Transverse colon (tissue), 4 donors: ENCODE data around the gene EIF5A. TPM values are rescaled to one million over a fixed set of nuclear protein-coding genes. Genes with fewer than 3 reads are reported as not detected.

Experiments used
- DNase-seq: peaks from one replicate; pipeline ENCODE4 v3.0.0-alpha.2; 2019
- H3K27ac ChIP-seq, 4 donors: fragments of 200-600 bp; sonication (generic); 2 replicates each; pipeline ENCODE4 v1.5.1; 2016 to 2018; ENCODE audit warnings: inconsistent platforms in 4 of 4
- H3K27me3 ChIP-seq: fragments of 200-600 bp; sonication (generic); 2 replicates; pipeline ENCODE4 v1.5.1; 2017; ENCODE audit warnings: inconsistent platforms
- H3K36me3 ChIP-seq, 4 donors: fragments of 200-600 bp; sonication (generic); 2 replicates each; pipeline ENCODE4 v1.5.1; 2017 to 2019; ENCODE audit warnings: inconsistent platforms in 4 of 4
- H3K4me1 ChIP-seq, 4 donors: fragments of 200-600 bp; sonication (generic); 2 replicates each; pipeline ENCODE4 v1.5.1; 2017 to 2020; ENCODE audit warnings: inconsistent platforms in 4 of 4
- H3K4me3 ChIP-seq, 4 donors: fragments of 200-600 bp; sonication (generic); 1 replicate in 1 of 4; 2 replicates in 3 of 4; pipeline versions ENCODE4 v1.5.1 to v1.6.1; 2017 to 2019; ENCODE audit warnings: inconsistent platforms in 4 of 4
- H3K9me3 ChIP-seq, 2 donors: fragments of 200-600 bp; sonication (generic); 2 replicates each; pipeline ENCODE4 v1.5.1; 2017 to 2019; ENCODE audit warnings: inconsistent platforms in 2 of 2
- EP300 ChIP-seq: sonication (generic); formaldehyde crosslinking; IDR thresholded peaks from one replicate; pipeline ENCODE4 v1.6.1; 2017; ENCODE audit warnings: antibody characterized with exemption, low read depth
- POLR2A ChIP-seq: fragments of 450-650 bp; IDR thresholded peaks from one replicate; pipeline ENCODE4 v1.6.1; 2016; ENCODE audit warnings: antibody characterized with exemption, mild to moderate bottlenecking, moderate library complexity
- POLR2AphosphoS5 ChIP-seq, 3 donors: sonication (generic); formaldehyde crosslinking; IDR thresholded peaks; one replicate each; pipeline ENCODE4 v1.6.1; 2016; ENCODE audit warnings: antibody characterized with exemption in 3 of 3
- whole genome bisulfite sequencing, 2 donors: methylation state at CpG; one replicate each; pipeline ENCODE4 v1.1.5; 2018; ENCODE audit warnings: low coverage in 1 of 2; 5-methylcytosine and 5-hydroxymethylcytosine counted together
- in situ Hi-C, 4 donors: fragments of 200-750 bp; cut with MboI; loops; one replicate each; pipeline versions ENCODE4 v1.15.0 to v1.15.1; 2017; ENCODE audit warnings: low sequenced_read_pairs in 3 of 4, low pct_ligation_motif_present in 1 of 4, low pct_unique_long_range_greater_than_20kb in 1 of 4
- intact Hi-C: fragments of 100-400 bp; cut with DNase I; formaldehyde crosslinking; loops from one replicate; pipeline ENCODE4 v1.15.1; 2023; ENCODE audit warnings: low total_unique reads
- total RNA-seq, 4 donors: library from RNA; depleted of rRNA; stranded (reverse); fragments of >200 nt; gene quantifications; one replicate each; pipeline ENCODE4 v1.1.0, GENCODE V29; 2016
- TF ChIP-seq, protein P1 (sequence below), 5 experiments: fragments of 200-600 bp in 3 of 5; fragments of 450-650 bp in 2 of 5; sonication (generic) in 3 of 5; IDR thresholded peaks; 1 replicate in 2 of 5; 2 replicates in 3 of 5; pipeline ENCODE4 v1.5.1; 2016 to 2017; ENCODE audit warnings: antibody characterized with exemption in 5 of 5, inconsistent platforms in 3 of 5, mild to moderate bottlenecking in 2 of 5, moderate library complexity in 1 of 5

EIF5A gene
- total RNA-seq, 4 donors from 2014 or later = 91.3 to 188 (median 149) TPM

DNA sequence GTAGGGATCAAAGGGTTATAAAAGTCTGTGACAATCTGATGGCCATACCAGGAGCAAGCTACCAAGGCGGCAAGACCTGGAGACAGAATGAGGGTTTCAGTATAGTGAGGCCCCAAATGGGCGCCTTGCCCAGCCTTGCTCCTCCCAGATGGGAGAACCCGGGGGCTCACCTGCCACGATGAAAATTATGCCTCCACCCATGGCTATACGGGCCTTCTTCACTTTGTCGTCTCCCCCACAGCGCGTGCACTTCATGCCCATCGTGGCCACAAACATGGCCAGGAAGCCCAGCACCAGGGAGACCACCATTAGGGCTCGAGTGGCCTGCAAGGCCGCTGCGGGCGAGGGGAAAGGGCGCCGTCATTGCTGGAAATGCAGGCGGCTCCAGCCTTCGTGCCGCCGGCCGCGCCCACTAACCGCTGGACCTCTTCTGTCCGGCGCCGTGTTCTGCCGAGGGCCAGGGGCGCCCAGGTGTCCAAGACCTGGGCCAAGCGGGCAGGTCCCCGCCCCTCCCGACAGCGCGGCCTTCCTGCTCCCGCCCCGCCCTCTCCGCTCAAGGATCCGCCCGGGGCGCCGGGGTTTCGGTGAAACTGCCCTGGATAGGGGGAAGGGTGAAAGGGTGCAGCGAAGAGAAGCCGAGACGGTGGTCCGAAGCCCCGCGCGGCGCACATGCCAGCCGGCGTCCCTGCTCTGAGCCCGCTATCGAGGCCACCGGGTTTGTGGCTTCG lies 46.6 kb upstream of the EIF5A start:
- Histone ChIP-seq H3K36me3 (peaks cover 0 to 6% (median 0%) of the 10 kb centered on the region in 4 donors), H3K27ac (peak overlapping the region; percentile 88 to 96 (median 94)), H3K4me1 (peaks cover 0 to 66% (median 36%) of the 10 kb centered on the region in 4 donors), H3K27me3 (peaks cover 42% of the 10 kb centered on the region), H3K4me3 (peak overlapping the region; percentile 43 to 72 (median 53)), H3K9me3 (no peaks in the 10 kb centered on the region)
- in situ Hi-C loops (no loop called here), intact Hi-C loops (no loop called here)
- WGBS, 2 donors = 8 to 30% methylated on average over 2 to 36 of the region's 54 CpGs
- DNase-seq = peak; percentile 84
- TF ChIP-seq POLR2AphosphoS5 (IDR thresholded peaks at IDR 0.05) = peak; percentile 34 to 89 (median 70)
- TF ChIP-seq, protein P1, sequence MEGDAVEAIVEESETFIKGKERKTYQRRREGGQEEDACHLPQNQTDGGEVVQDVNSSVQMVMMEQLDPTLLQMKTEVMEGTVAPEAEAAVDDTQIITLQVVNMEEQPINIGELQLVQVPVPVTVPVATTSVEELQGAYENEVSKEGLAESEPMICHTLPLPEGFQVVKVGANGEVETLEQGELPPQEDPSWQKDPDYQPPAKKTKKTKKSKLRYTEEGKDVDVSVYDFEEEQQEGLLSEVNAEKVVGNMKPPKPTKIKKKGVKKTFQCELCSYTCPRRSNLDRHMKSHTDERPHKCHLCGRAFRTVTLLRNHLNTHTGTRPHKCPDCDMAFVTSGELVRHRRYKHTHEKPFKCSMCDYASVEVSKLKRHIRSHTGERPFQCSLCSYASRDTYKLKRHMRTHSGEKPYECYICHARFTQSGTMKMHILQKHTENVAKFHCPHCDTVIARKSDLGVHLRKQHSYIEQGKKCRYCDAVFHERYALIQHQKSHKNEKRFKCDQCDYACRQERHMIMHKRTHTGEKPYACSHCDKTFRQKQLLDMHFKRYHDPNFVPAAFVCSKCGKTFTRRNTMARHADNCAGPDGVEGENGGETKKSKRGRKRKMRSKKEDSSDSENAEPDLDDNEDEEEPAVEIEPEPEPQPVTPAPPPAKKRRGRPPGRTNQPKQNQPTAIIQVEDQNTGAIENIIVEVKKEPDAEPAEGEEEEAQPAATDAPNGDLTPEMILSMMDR (IDR thresholded peaks at IDR 0.05) = no peak
- no peak for TF ChIP-seq EP300
- TF ChIP-seq POLR2A = peak; percentile 64

DNA sequence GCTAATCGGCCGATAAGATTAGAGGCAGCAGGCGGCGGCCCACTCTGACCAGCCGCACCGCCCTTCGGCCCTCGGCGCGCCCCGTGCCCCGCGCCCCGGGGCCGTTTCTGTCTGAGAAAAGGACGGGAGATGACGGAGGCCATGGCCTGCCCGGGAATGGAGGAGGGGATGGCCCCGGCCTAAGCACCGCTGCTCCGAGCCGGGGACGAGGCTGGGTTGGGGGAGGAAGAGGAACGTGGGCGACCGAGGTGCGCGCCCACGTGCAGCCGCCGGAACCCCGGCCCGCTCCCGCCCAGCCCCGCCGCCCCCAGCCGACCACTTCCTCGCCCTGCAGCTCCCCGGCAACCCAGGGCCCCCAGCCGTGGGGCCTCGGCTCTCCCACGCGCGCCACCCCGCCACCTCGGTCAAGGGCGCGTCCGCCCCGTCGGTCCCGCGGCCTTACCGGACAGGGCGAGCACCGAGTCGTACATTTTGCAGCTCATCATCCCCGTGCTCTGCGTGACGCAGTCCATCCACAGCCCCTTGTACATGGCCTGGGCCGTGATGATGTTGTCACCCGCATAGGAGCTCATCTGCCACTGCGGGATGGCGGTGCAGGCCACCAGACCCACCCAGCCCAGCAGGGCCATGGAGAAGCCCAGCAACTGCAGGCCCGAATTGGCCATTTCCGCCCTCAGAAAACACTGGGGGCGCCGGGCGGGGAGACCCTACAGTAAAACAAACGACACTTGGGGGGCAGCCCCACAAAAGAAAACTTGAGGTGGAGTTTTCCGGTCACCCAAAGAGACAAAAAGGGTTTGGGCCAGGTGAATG lies 45.8 kb upstream of the EIF5A start:
- TF ChIP-seq, protein P1 (IDR thresholded peaks at IDR 0.05) = no peak
- TF ChIP-seq POLR2AphosphoS5 (IDR thresholded peaks at IDR 0.05) = peak in 1 of 3 donors; percentile 40
- 19% methylated on average over 10 of the region's 71 CpGs; no CpG with 5 or more reads in 1 of the 2 donors for WGBS, 2 donors
- Histone ChIP-seq H3K4me3 (peak overlapping the region; percentile 43 to 72 (median 53)), H3K4me1 (peaks cover 0 to 71% (median 36%) of the 10 kb centered on the region in 4 donors), H3K27ac (peak overlapping the region; percentile 88 to 96 (median 94)), H3K27me3 (peaks cover 42% of the 10 kb centered on the region), H3K9me3 (no peaks in the 10 kb centered on the region), H3K36me3 (no peaks in the 10 kb centered on the region)
- intact Hi-C loops = no loop called here
- no peak for DNase-seq
- in situ Hi-C loops = no loop called here

DNA sequence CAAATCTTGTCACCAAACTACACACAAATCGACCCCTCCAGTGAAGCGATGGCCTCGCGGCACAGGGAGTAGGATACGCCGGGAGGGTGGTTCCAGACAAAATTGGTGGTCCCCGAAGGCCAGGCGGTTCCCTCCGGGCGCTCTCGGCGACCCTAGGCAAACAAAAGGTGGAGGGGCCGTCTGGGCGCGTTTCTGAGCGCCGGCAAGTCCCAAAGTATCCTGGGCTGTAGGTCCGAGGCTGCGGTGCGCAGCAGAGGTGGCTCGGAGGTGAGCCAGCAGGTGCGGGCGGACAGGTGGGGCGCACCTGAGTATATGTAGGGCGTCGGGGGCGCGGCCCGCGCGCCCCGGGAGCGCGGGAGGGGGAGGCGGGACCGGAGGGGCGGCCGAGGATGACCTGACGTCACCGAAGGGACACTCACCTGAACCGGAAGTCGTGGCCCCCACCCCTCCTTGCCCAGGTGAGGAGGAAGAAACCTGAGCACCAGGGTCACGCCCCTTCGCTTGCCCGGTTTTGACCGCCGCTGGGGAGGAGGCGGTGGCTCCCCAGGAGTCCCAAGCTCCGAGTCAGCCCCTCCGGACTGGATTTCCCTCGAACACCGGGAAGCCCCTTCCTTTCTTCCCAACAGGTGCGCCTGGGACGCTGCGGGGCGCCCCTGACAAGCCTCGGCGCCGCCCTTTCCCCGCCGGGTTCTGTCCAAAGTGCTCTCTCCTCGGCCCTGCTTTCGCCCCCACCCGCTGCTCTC lies 45.1 kb upstream of the EIF5A start, which contains the start of gene CLDN7:
Gene CLDN7 (minus strand): TSS at position 287 of the 743 bp plus-strand sequence. CDS start 435 bp downstream, outside the sequence.
- intact Hi-C loops (no loop called here), in situ Hi-C loops (no loop called here)
- Histone ChIP-seq H3K4me1 (peaks cover 0 to 73% (median 37%) of the 10 kb centered on the region in 4 donors), H3K27ac (peak within 1 kb of the TSS; percentile 88 to 96 (median 94)), H3K9me3 (no peaks in the 10 kb centered on the region), H3K36me3 (no peaks in the 10 kb centered on the region), H3K4me3 (peak within 1 kb of the TSS; percentile 43 to 72 (median 53)), H3K27me3 (peaks cover 42% of the 10 kb centered on the region)
- TF ChIP-seq EP300 (peak; percentile 54), POLR2AphosphoS5 (IDR thresholded peaks at IDR 0.05) (peak; percentile 72 to 99 (median 99)), POLR2A (peak; percentile 99)
- TF ChIP-seq, protein P1 (IDR thresholded peaks at IDR 0.05) = peak in 2 of 5 experiments; percentile 14 to 43
- DNase-seq = peak; percentile 94
- WGBS, 2 donors = 5 to 11% methylated on average over 3 to 52 of the region's 64 CpGs
